A673 (cell line): ENCODE results near the gene SLC13A5.
"Not testable (repeated sequence)": the region's sequence is repeated elsewhere in the genome, so short reads cannot be mapped to it uniquely, and the experiment has no call there.

Experiments used
- EZH2 ChIP-seq: fragments of 200-600 bp; sonication (generic); IDR thresholded peaks from 2 replicates; pipeline ENCODE4 v1.6.1; 2017; ENCODE audit warnings: borderline replicate concordance, low read depth, mild to moderate bottlenecking, mixed read lengths, antibody characterized with exemption, low read length; ENCODE audit not compliant: poor library complexity, severe bottlenecking
- TF ChIP-seq, protein P1 (sequence below): fragments of 300-800, 200-600 bp; sonication (generic); conservative IDR thresholded peaks from 2 replicates; pipeline ENCODE4 v1.5.1; 2017; ENCODE audit warnings: low read depth, mild to moderate bottlenecking, antibody characterized with exemption, low read length, moderate library complexity, mixed read lengths

DNA sequence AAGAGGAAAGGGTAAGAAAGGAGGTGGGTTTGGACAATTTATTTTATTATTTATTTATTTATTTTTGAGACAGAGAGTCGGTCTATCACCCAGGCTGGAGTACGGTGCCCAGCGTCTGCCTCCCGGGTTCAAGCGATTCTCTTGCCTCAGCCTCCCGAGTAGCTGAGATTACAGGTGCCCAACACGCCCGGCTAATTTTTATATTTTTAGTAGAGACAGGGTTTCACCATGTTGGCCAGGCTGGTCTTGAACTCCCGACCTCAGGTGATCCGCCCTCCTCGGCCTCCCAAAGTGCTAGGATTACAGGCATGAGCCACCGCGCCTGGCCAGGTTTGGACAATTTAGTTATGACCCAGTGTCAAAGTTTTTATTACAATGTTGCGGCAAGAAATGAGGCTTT lies 50.0 kb downstream of the SLC13A5 start:
- TF ChIP-seq, protein P1, sequence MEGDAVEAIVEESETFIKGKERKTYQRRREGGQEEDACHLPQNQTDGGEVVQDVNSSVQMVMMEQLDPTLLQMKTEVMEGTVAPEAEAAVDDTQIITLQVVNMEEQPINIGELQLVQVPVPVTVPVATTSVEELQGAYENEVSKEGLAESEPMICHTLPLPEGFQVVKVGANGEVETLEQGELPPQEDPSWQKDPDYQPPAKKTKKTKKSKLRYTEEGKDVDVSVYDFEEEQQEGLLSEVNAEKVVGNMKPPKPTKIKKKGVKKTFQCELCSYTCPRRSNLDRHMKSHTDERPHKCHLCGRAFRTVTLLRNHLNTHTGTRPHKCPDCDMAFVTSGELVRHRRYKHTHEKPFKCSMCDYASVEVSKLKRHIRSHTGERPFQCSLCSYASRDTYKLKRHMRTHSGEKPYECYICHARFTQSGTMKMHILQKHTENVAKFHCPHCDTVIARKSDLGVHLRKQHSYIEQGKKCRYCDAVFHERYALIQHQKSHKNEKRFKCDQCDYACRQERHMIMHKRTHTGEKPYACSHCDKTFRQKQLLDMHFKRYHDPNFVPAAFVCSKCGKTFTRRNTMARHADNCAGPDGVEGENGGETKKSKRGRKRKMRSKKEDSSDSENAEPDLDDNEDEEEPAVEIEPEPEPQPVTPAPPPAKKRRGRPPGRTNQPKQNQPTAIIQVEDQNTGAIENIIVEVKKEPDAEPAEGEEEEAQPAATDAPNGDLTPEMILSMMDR = not testable (repeated sequence)
- TF ChIP-seq EZH2 = not testable (repeated sequence)
